Hepatocyte (in vitro differentiated cells): ENCODE measurements around the gene ACRBP.

Source experiments
- CTCF ChIP-seq: fragments of 200-600 bp; sonication (generic); IDR thresholded peaks from 2 replicates; pipeline ENCODE4 v1.5.1; 2016; ENCODE audit warnings: antibody characterized with exemption, mild to moderate bottlenecking; ENCODE audit not compliant: poor library complexity
- EZH2 ChIP-seq: fragments of 200-600 bp; sonication (generic); IDR thresholded peaks from 2 replicates; pipeline ENCODE4 v1.6.1; 2016; ENCODE audit warnings: antibody characterized with exemption, mild to moderate bottlenecking, borderline replicate concordance
- EZH2phosphoT487 ChIP-seq: fragments of 200-600 bp; sonication (generic); IDR thresholded peaks from one replicate; pipeline ENCODE4 v1.6.1; 2018; ENCODE audit warnings: antibody characterized with exemption, mild to moderate bottlenecking, low read depth, moderate library complexity; ENCODE audit not compliant: unreplicated experiment, severe bottlenecking

- TF ChIP-seq CTCF (no peak), EZH2 (no peak), EZH2phosphoT487 (no peak)
These were observed 29.7 kb upstream of the ACRBP start for GRCh38 chr12:6676962-6677361.
